Measurements from ENCODE around the gene CCDC97.

CCDC97 gene

DNA sequence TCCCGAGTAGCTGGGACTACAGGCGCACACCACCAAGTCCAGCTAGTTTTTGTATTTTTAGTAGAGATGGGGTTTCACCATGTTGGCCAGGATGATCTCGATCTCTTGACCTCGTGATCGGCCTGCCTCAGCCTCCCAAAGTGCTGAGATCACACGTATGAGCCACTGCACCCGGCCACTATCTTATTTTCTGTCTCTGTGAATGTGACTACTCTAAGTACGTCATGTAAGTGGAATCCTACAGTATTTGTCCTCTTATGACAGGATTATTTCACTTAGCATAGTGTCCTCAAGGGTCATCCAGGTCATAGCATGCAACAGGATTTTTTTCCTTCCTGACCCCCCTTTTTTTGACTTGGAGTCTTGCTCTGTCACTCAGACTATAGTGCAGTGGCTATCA lies 61.6 kb downstream of the CCDC97 start:
- no peak overlapping the region for H2AFZ ChIP-seq (ENCODE audit: low read length)
- H3F3A ChIP-seq (ENCODE audit: low read depth), result no peaks in the 10 kb centered on the region
- peaks cover under 1% of the 10 kb centered on the region; the same call in 1 of the 2 replicates for H3K79me2 ChIP-seq (ENCODE audit: insufficient read depth, low read length)
- H3K4me1 ChIP-seq (ENCODE audit: insufficient read depth, low read length, poor library complexity, severe bottlenecking), result no peaks in the 10 kb centered on the region
- no peaks in the 10 kb centered on the region for H3K36me3 ChIP-seq (ENCODE audit: insufficient read depth, low read length)
- H3K4me2 ChIP-seq (ENCODE audit: low read depth, low read length, poor library complexity, severe bottlenecking), result no peak overlapping the region
- no peak overlapping the region for H3K9ac ChIP-seq (ENCODE audit: low read depth, low read length, poor library complexity, severe bottlenecking)
- H3K9me3 ChIP-seq (ENCODE audit: insufficient read depth, low read depth, low read length), result no peaks in the 10 kb centered on the region
- H4K20me1 ChIP-seq (ENCODE audit: insufficient read depth, low read length, poor library complexity, severe bottlenecking), result no peaks in the 10 kb centered on the region
- no peaks in the 10 kb centered on the region for H3K27me3 ChIP-seq (ENCODE audit: insufficient read depth, low read length, poor library complexity, severe bottlenecking)
- no peak overlapping the region for H3K4me3 ChIP-seq (ENCODE audit: low read length, poor library complexity, severe bottlenecking)
- no peaks in the 10 kb centered on the region for H3K9me2 ChIP-seq (replicated peaks; ENCODE audit: low read depth, low read length)
- TF ChIP-seq, protein P1, sequence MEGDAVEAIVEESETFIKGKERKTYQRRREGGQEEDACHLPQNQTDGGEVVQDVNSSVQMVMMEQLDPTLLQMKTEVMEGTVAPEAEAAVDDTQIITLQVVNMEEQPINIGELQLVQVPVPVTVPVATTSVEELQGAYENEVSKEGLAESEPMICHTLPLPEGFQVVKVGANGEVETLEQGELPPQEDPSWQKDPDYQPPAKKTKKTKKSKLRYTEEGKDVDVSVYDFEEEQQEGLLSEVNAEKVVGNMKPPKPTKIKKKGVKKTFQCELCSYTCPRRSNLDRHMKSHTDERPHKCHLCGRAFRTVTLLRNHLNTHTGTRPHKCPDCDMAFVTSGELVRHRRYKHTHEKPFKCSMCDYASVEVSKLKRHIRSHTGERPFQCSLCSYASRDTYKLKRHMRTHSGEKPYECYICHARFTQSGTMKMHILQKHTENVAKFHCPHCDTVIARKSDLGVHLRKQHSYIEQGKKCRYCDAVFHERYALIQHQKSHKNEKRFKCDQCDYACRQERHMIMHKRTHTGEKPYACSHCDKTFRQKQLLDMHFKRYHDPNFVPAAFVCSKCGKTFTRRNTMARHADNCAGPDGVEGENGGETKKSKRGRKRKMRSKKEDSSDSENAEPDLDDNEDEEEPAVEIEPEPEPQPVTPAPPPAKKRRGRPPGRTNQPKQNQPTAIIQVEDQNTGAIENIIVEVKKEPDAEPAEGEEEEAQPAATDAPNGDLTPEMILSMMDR (conservative IDR thresholded peaks at IDR 0.05; ENCODE audit: low read length), result no peak
- no peak for TF ChIP-seq EZH2phosphoT487 (IDR thresholded peaks at IDR 0.05; ENCODE audit: borderline replicate concordance)

DNA sequence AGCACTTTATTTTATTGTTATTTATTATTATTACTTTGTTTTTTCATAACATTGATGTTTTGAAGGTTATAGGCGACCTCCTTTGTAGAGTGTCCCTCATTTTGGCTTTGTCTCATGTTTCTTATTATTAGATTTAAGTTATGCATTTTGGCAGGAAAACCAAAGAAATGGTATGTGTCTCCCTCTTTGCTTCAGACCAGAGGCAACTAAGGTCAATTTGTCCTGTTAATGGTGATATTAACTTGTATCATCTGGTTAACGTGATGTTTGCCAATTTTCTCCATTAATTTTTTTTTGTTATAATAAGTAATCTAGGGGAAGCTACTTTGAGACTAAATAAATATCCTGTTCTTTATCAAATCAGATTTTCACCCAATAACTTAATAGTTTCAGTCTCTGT lies 62.5 kb downstream of the CCDC97 start:
- no peaks in the 10 kb centered on the region for H3K27me3 ChIP-seq (ENCODE audit: insufficient read depth, low read length, poor library complexity, severe bottlenecking)
- TF ChIP-seq, protein P1 (conservative IDR thresholded peaks at IDR 0.05; ENCODE audit: low read length), result no peak
- no peak for TF ChIP-seq EZH2phosphoT487 (IDR thresholded peaks at IDR 0.05; ENCODE audit: borderline replicate concordance)
- H3K79me2 ChIP-seq (ENCODE audit: insufficient read depth, low read length), result no peaks in the 10 kb centered on the region
- H3K9ac ChIP-seq (ENCODE audit: low read depth, low read length, poor library complexity, severe bottlenecking), result no peak overlapping the region
- no peaks in the 10 kb centered on the region for H3F3A ChIP-seq (ENCODE audit: low read depth)
- no peaks in the 10 kb centered on the region for H3K36me3 ChIP-seq (ENCODE audit: insufficient read depth, low read length)
- no peaks in the 10 kb centered on the region for H3K4me1 ChIP-seq (ENCODE audit: insufficient read depth, low read length, poor library complexity, severe bottlenecking)
- H3K9me3 ChIP-seq (ENCODE audit: insufficient read depth, low read depth, low read length), result no peaks in the 10 kb centered on the region
- no peak overlapping the region for H2AFZ ChIP-seq (ENCODE audit: low read length)
- H4K20me1 ChIP-seq (ENCODE audit: insufficient read depth, low read length, poor library complexity, severe bottlenecking), result no peaks in the 10 kb centered on the region
- H3K4me3 ChIP-seq (ENCODE audit: low read length, poor library complexity, severe bottlenecking), result no peak overlapping the region
- H3K4me2 ChIP-seq (ENCODE audit: low read depth, low read length, poor library complexity, severe bottlenecking), result no peak overlapping the region
- H3K9me2 ChIP-seq (replicated peaks; ENCODE audit: low read depth, low read length), result no peaks in the 10 kb centered on the region

DNA sequence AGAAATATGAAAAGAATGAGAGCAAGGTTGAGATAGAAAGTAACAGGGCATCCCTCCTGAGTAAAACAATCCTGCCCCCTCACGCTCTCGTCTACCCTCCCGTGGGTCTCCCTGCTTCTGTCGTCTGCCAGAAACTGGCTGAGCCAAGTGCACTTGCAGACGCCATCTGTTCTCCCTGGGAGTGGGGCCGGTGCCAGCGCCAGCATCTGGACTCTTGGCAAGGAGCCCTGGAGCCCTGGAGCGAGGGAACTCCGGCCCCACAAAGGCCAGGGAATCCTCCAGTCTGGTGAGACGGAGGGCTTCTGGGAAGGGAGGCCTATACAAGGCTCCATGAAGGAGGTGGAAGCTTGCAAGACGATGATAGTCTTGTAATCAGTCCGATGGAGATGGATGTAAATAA lies 64.0 kb downstream of the CCDC97 start:
- H3K4me2 ChIP-seq (ENCODE audit: low read depth, low read length, poor library complexity, severe bottlenecking), result no peak overlapping the region
- H3K9me2 ChIP-seq (replicated peaks; ENCODE audit: low read depth, low read length), result no peaks in the 10 kb centered on the region
- H3K9me3 ChIP-seq (ENCODE audit: insufficient read depth, low read depth, low read length), result no peaks in the 10 kb centered on the region
- H3K9ac ChIP-seq (ENCODE audit: low read depth, low read length, poor library complexity, severe bottlenecking), result no peak overlapping the region
- TF ChIP-seq, protein P1 (conservative IDR thresholded peaks at IDR 0.05; ENCODE audit: low read length), result no peak
- TF ChIP-seq EZH2phosphoT487 (IDR thresholded peaks at IDR 0.05; ENCODE audit: borderline replicate concordance), result no peak
- H3K4me3 ChIP-seq (ENCODE audit: low read length, poor library complexity, severe bottlenecking), result no peak overlapping the region
- H3K79me2 ChIP-seq (ENCODE audit: insufficient read depth, low read length), result no peaks in the 10 kb centered on the region
- H4K20me1 ChIP-seq (ENCODE audit: insufficient read depth, low read length, poor library complexity, severe bottlenecking), result no peaks in the 10 kb centered on the region
- H3K4me1 ChIP-seq (ENCODE audit: insufficient read depth, low read length, poor library complexity, severe bottlenecking), result no peaks in the 10 kb centered on the region
- no peaks in the 10 kb centered on the region for H3F3A ChIP-seq (ENCODE audit: low read depth)
- H3K36me3 ChIP-seq (ENCODE audit: insufficient read depth, low read length), result no peaks in the 10 kb centered on the region
- no peaks in the 10 kb centered on the region for H3K27me3 ChIP-seq (ENCODE audit: insufficient read depth, low read length, poor library complexity, severe bottlenecking)
- H2AFZ ChIP-seq (ENCODE audit: low read length), result no peak overlapping the region

All from Loucy (cell line).